Loucy (cell line): ENCODE measurements around the gene POLD4.

Experiments
- H2AFZ ChIP-seq: fragments of 200-600 bp; sonication (generic); 2 replicates; pipeline ENCODE4 v1.6.0; 2016; ENCODE audit warnings: antibody characterized with exemption, mild to moderate bottlenecking, low read length, moderate library complexity
- H3F3A ChIP-seq: fragments of 200-600 bp; 2 replicates; pipeline ENCODE4 v1.6.0; 2016; ENCODE audit warnings: antibody characterized with exemption, low read depth, mild to moderate bottlenecking
- H3K27me3 ChIP-seq: fragments of 200-600 bp; sonication (generic); 2 replicates; pipeline ENCODE4 v1.6.1; 2014; ENCODE audit warnings: low read length, mild to moderate bottlenecking; ENCODE audit not compliant: insufficient read depth, poor library complexity, severe bottlenecking
- H3K36me3 ChIP-seq: fragments of 200-600 bp; sonication (generic); 2 replicates; pipeline ENCODE4 v1.6.1; 2016; ENCODE audit warnings: low read length; ENCODE audit not compliant: insufficient read depth
- H3K4me1 ChIP-seq: fragments of 200-600 bp; sonication (generic); 2 replicates; pipeline ENCODE4 v1.5.1; 2014; ENCODE audit warnings: low read length, mild to moderate bottlenecking; ENCODE audit not compliant: insufficient read depth, poor library complexity, severe bottlenecking
- H3K4me2 ChIP-seq: fragments of 200-600 bp; sonication (generic); 2 replicates; pipeline ENCODE4 v1.6.0; 2014; ENCODE audit warnings: antibody characterized with exemption, low read length, low read depth, mild to moderate bottlenecking; ENCODE audit not compliant: poor library complexity, severe bottlenecking
- H3K4me3 ChIP-seq: fragments of 200-600 bp; sonication (generic); 2 replicates; pipeline ENCODE4 v1.5.1; 2014; ENCODE audit warnings: low read length, mild to moderate bottlenecking, mixed read lengths; ENCODE audit not compliant: poor library complexity, severe bottlenecking
- H3K79me2 ChIP-seq: fragments of 200-600 bp; sonication (generic); 2 replicates; pipeline ENCODE4 v1.6.1; 2014; ENCODE audit warnings: low read length; ENCODE audit not compliant: insufficient read depth
- H3K9ac ChIP-seq: fragments of 200-600 bp; sonication (generic); 2 replicates; pipeline ENCODE4 v1.6.0; 2014; ENCODE audit warnings: mild to moderate bottlenecking, low read depth, low read length, moderate library complexity; ENCODE audit not compliant: poor library complexity, severe bottlenecking
- H3K9me2 ChIP-seq: fragments of 200-600 bp; sonication (generic); replicated peaks from 2 replicates; pipeline ENCODE4 v1.6.1; 2016; ENCODE audit warnings: low read depth, low read length, mixed read lengths
- H3K9me3 ChIP-seq: fragments of 200-600 bp; sonication (generic); 2 replicates; pipeline ENCODE4 v1.6.1; 2014; ENCODE audit warnings: mild to moderate bottlenecking, antibody characterized with exemption, low read length, low read depth; ENCODE audit not compliant: insufficient read depth
- H4K20me1 ChIP-seq: fragments of 200-600 bp; sonication (generic); 2 replicates; pipeline ENCODE4 v1.6.0; 2014; ENCODE audit warnings: antibody characterized with exemption, low read length, mild to moderate bottlenecking; ENCODE audit not compliant: insufficient read depth, poor library complexity, severe bottlenecking
- CTCF ChIP-seq: fragments of 200-600 bp; sonication (generic); conservative IDR thresholded peaks from 2 replicates; pipeline ENCODE4 v1.5.1; 2014; ENCODE audit warnings: mild to moderate bottlenecking, antibody characterized with exemption, low read length
- EZH2phosphoT487 ChIP-seq: fragments of 200-600 bp; IDR thresholded peaks from 2 replicates; pipeline ENCODE4 v1.6.1; 2018; ENCODE audit warnings: antibody characterized with exemption, mild to moderate bottlenecking, moderate library complexity, borderline replicate concordance

POLD4 gene

GRCh38 chr11:67314218-67314617 lies 39.1 kb downstream of the POLD4 start:
- Histone ChIP-seq H3K9ac (no peak overlapping the region), H4K20me1 (no peaks in the 10 kb centered on the region), H3K36me3 (no peaks in the 10 kb centered on the region), H2AFZ (no peak overlapping the region), H3K9me3 (no peaks in the 10 kb centered on the region), H3K79me2 (no peaks in the 10 kb centered on the region), H3K4me3 (no peak overlapping the region), H3K4me1 (peaks cover 10% of the 10 kb centered on the region), H3K27me3 (no peaks in the 10 kb centered on the region), H3K4me2 (no peak overlapping the region), H3F3A (no peaks in the 10 kb centered on the region), H3K9me2 (no peaks in the 10 kb centered on the region)
- no peak for TF ChIP-seq CTCF
- no peak for TF ChIP-seq EZH2phosphoT487

- Histone ChIP-seq H3K4me2 (no peak overlapping the region), H3K4me1 (peaks cover 10% of the 10 kb centered on the region), H3K79me2 (no peaks in the 10 kb centered on the region)
These were observed 40.0 kb downstream of the POLD4 start for GRCh38 chr11:67313125-67313890.

GRCh38 chr11:67312187-67313021 lies 40.9 kb downstream of the POLD4 start:
- Histone ChIP-seq H3K9me2 (no peaks in the 10 kb centered on the region), H3K4me2 (no peak overlapping the region), H3K36me3 (no peaks in the 10 kb centered on the region), H3K4me3 (no peak overlapping the region), H3K79me2 (no peaks in the 10 kb centered on the region), H4K20me1 (no peaks in the 10 kb centered on the region), H3F3A (no peaks in the 10 kb centered on the region), H3K9ac (no peak overlapping the region), H3K27me3 (no peaks in the 10 kb centered on the region), H2AFZ (no peak overlapping the region), H3K9me3 (no peaks in the 10 kb centered on the region), H3K4me1 (peaks cover 10% of the 10 kb centered on the region)
- TF ChIP-seq CTCF (no peak), EZH2phosphoT487 (no peak)

More at GRCh38 chr11:67313125-67313890, 40.0 kb downstream of the POLD4 start:
- no peaks in the 10 kb centered on the region for H3K9me2 ChIP-seq
- H3K36me3 ChIP-seq: no peaks in the 10 kb centered on the region
- H3K9me3 ChIP-seq: no peaks in the 10 kb centered on the region
- H3K4me3 ChIP-seq: no peak overlapping the region
- no peak overlapping the region for H2AFZ ChIP-seq
- H3K9ac ChIP-seq: no peak overlapping the region
- H4K20me1 ChIP-seq: no peaks in the 10 kb centered on the region
- no peaks in the 10 kb centered on the region for H3F3A ChIP-seq
- H3K27me3 ChIP-seq: no peaks in the 10 kb centered on the region
- TF ChIP-seq EZH2phosphoT487 (no peak), CTCF (no peak)
